Ishikawa (cell line): Measurements from ENCODE around the gene DLAT.

Source experiments
- CEBPB ChIP-seq: IDR thresholded peaks from 2 replicates; pipeline ENCODE4 v1.6.1; 2012
- CREB1 ChIP-seq: IDR thresholded peaks from 2 replicates; pipeline ENCODE4 v1.6.1; 2012; ENCODE audit warnings: low read depth
- EGR1 ChIP-seq: IDR thresholded peaks from 2 replicates; pipeline ENCODE4 v1.6.1; 2012
- EP300 ChIP-seq: IDR thresholded peaks from 2 replicates; pipeline ENCODE4 v1.6.1; 2012; ENCODE audit warnings: borderline replicate concordance
- FOXM1 ChIP-seq: IDR thresholded peaks from 2 replicates; pipeline ENCODE4 v1.6.1; 2012; ENCODE audit warnings: low read depth, borderline replicate concordance
- MAX ChIP-seq: IDR thresholded peaks from 2 replicates; pipeline ENCODE4 v1.6.1; 2012
- NFIC ChIP-seq: IDR thresholded peaks from 2 replicates; pipeline ENCODE4 v1.6.1; 2012
- RAD21 ChIP-seq: IDR thresholded peaks from 2 replicates; pipeline ENCODE4 v1.6.1; 2012; ENCODE audit warnings: low read depth
- REST ChIP-seq: IDR thresholded peaks from 2 replicates; pipeline ENCODE4 v1.6.1; 2012; ENCODE audit warnings: low read depth, mild to moderate bottlenecking
- TAF1 ChIP-seq: IDR thresholded peaks from 2 replicates; pipeline ENCODE4 v1.6.1; 2012; ENCODE audit warnings: low read depth, mild to moderate bottlenecking
- TCF12 ChIP-seq: IDR thresholded peaks from 2 replicates; pipeline ENCODE4 v1.6.1; 2012; ENCODE audit warnings: low read depth
- TEAD4 ChIP-seq: IDR thresholded peaks from 2 replicates; pipeline ENCODE4 v1.6.1; 2012
- USF1 ChIP-seq: IDR thresholded peaks from 2 replicates; pipeline ENCODE4 v1.6.1; 2012
- YY1 ChIP-seq: IDR thresholded peaks from 2 replicates; pipeline ENCODE4 v1.6.1; 2012; ENCODE audit warnings: low read depth

GRCh38 chr11:111992206-111992855 is 32.9 kb upstream of the DLAT start:
- TF ChIP-seq EP300 (no peak), USF1 (no peak), YY1 (no peak), FOXM1 (no peak), CEBPB (no peak), NFIC (no peak), REST (no peak), MAX (no peak), TEAD4 (no peak), TAF1 (no peak), EGR1 (no peak), TCF12 (no peak), RAD21 (no peak), CREB1 (no peak)
